Right lobe of liver (tissue), 6 donors: ENCODE data around the gene MMP3. TPM values are rescaled to one million over a fixed set of nuclear protein-coding genes. Genes with fewer than 3 reads are reported as not detected.

Source experiments
- ATAC-seq, 4 donors: fragments of 200-7000 bp; cut with Tn5 transposase; one replicate each; pipeline ENCODE4 v1.9.1; 2020; ENCODE audit warnings: mild to moderate bottlenecking in 4 of 4, moderate library complexity in 4 of 4
- DNase-seq, 3 donors: peaks; one replicate each; pipeline ENCODE4 v3.0.0-alpha.2; 2020
- H3K27ac ChIP-seq, 3 donors: fragments of 200-600 bp; one replicate each; pipeline ENCODE4 v1.8.0; 2022
- H3K27me3 ChIP-seq, 2 donors: fragments of 200-600 bp; one replicate each; pipeline ENCODE4 v1.8.0; 2022
- H3K36me3 ChIP-seq, 4 donors: fragments of 200-600 bp; sonication (generic) in 1 of 4; one replicate each; pipeline versions ENCODE4 v1.5.1 to v1.8.0; 2017 to 2022; ENCODE audit warnings: control low read depth in 1 of 4
- H3K4me1 ChIP-seq, 4 donors: fragments of 200-600 bp; sonication (generic) in 1 of 4; one replicate each; pipeline versions ENCODE4 v1.5.1 to v1.8.0; 2017 to 2022; ENCODE audit warnings: control low read depth in 1 of 4
- H3K4me3 ChIP-seq, 3 donors: fragments of 200-600 bp; one replicate each; pipeline ENCODE4 v1.8.0; 2022
- H3K9me3 ChIP-seq, 4 donors: fragments of 200-600 bp; sonication (generic) in 1 of 4; one replicate each; pipeline versions ENCODE4 v1.5.1 to v1.8.0; 2017 to 2022; ENCODE audit warnings: control low read depth in 1 of 4
- CTCF ChIP-seq, 4 donors: fragments of 200-600 bp in 3 of 4; fragments of 450-650 bp in 1 of 4; IDR thresholded peaks; one replicate each; pipeline versions ENCODE4 v1.5.1 to v1.8.0; 2016 to 2022; ENCODE audit warnings: antibody characterized with exemption in 4 of 4, mild to moderate bottlenecking in 2 of 4
- POLR2A ChIP-seq: fragments of 450-650 bp; IDR thresholded peaks from one replicate; pipeline ENCODE4 v1.6.1; 2017; ENCODE audit warnings: antibody characterized with exemption, mild to moderate bottlenecking
- WGBS: methylation state at CpG from one replicate; pipeline ENCODE4 v1.1.6; 2018; ENCODE audit warnings: low coverage, low lambda C conversion rate; ENCODE audit not compliant: insufficient coverage; ENCODE audit errors: missing lambda C conversion rate; 5-methylcytosine and 5-hydroxymethylcytosine counted together
- intact Hi-C, 2 donors: fragments of 100-400 bp; cut with DNase I; formaldehyde crosslinking; loops; one replicate each; pipeline versions ENCODE4 v1.11.2 to v1.14.1; 2022
- total RNA-seq, 6 experiments: library from RNA; depleted of rRNA in 2 of 6; stranded (reverse); fragments of >200 nt in 2 of 6; fragmentation: NEBNext Ultra II Directional in 3 of 6; extraction: Animal tissue kit (Norgen Biotek cat#: 25700) in 3 of 6; gene quantifications; one replicate each; pipeline versions ENCODE4 v1.1.0 to v1.2.4, GENCODE V29; 2016 to 2023
- donor health status: DM: no; HTN: yes; CAD: no.
- donor health status: DM: no; HTN: no; CAD: no.
- donor health status: DM: no; HTN: no; CAD: no.
- donor health status: DM: no; HTN: yes; CAD: no.
- donor health status: DM: no; HTN: yes; CAD: no.

The MMP3 gene
- total RNA-seq, 6 experiments from 2014 or later, result not detected

- Histone ChIP-seq H3K4me3 (no peak overlapping the region), H3K27ac (no peak overlapping the region), H3K4me1 (no peaks in the 10 kb centered on the region), H3K9me3 (no peaks in the 10 kb centered on the region), H3K27me3 (no peaks in the 10 kb centered on the region), H3K36me3 (no peaks in the 10 kb centered on the region)
- DNase-seq (no peak), ATAC-seq (no peak)
- intact Hi-C loops, result no loop called here
- WGBS, result 71% methylated on average over 1 of the region's 1 CpG
- TF ChIP-seq CTCF (IDR thresholded peaks at IDR 0.05) (no peak), POLR2A (no peak)
These were observed 18.9 kb downstream of the MMP3 start for GRCh38 chr11:102824556-102824955.

DNA sequence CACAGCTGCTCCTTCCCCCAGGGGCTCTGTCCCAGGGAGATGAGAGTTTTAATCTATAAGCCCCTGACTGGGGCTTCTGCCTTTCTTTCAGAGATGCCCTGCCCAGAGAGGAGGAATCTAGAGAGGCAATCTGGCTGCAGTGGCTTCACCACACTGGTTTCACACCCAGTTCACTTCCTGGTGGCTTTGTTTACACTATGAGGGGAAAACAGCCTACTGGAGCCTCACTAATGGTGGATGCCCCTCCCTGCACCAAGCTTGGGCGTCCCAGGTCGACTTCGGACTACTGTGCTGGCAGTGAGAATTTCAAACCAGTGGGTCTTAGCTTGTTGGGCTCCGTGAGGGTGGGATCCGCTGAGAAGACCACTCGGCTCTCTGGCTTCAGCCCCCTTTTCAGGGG is 23.9 kb downstream of the MMP3 start:
- Histone ChIP-seq H3K9me3 (no peaks in the 10 kb centered on the region), H3K4me1 (no peaks in the 10 kb centered on the region), H3K36me3 (no peaks in the 10 kb centered on the region), H3K4me3 (no peak overlapping the region), H3K27me3 (no peaks in the 10 kb centered on the region), H3K27ac (no peak overlapping the region)
- DNase-seq (no peak), ATAC-seq (no peak)
- intact Hi-C loops, result no loop called here
- WGBS, result 46% methylated on average over 3 of the region's 6 CpGs
- no peak for TF ChIP-seq CTCF (IDR thresholded peaks at IDR 0.05)
- no peak for TF ChIP-seq POLR2A

DNA sequence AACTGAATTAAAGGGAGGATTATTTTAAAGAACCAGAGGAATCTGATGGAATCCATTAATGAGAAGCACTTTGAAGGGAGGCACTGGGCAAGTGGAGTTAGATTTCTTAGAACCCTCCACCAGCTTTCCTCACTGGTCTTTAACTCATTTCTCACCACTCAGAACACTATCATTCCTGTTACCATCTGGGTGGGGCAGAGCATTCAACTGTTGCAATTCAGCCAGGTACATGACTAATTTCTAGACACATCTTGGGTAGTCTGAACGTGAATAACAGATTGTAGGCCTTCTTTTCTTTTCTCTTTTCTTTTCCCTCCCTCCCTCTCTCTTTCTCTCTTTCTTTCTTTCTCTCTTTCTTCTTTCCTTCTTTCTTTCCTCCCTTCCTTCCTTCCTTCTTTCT is 29.9 kb downstream of the MMP3 start:
- Histone ChIP-seq H3K4me1 (no peaks in the 10 kb centered on the region), H3K27ac (no peak overlapping the region), H3K36me3 (no peaks in the 10 kb centered on the region), H3K27me3 (no peaks in the 10 kb centered on the region), H3K9me3 (no peaks in the 10 kb centered on the region), H3K4me3 (no peak overlapping the region)
- TF ChIP-seq CTCF (IDR thresholded peaks at IDR 0.05), result no peak
- TF ChIP-seq POLR2A, result no peak
- intact Hi-C loops, result no loop called here
- DNase-seq, result no peak
- 53% methylated on average over 1 of the region's 1 CpG for WGBS
- no peak for ATAC-seq

- WGBS, result 63% methylated on average over 3 of the region's 3 CpGs
- Histone ChIP-seq H3K27me3 (no peaks in the 10 kb centered on the region), H3K27ac (no peak overlapping the region), H3K4me1 (no peaks in the 10 kb centered on the region), H3K4me3 (no peak overlapping the region), H3K36me3 (no peaks in the 10 kb centered on the region), H3K9me3 (no peaks in the 10 kb centered on the region)
- ATAC-seq (no peak), DNase-seq (no peak)
- no peak for TF ChIP-seq POLR2A
- TF ChIP-seq CTCF (IDR thresholded peaks at IDR 0.05), result no peak
- intact Hi-C loops, result no loop called here
These were observed 31.2 kb downstream of the MMP3 start for GRCh38 chr11:102812188-102812587.
